GM23338 (cell line): Measurements from ENCODE around the gene BBLN. TPM values are rescaled to one million over a fixed set of nuclear protein-coding genes. Genes with fewer than 3 reads are reported as not detected.

Experiments
- ATAC-seq: fragments of 200-7000 bp; cut with Tn5 transposase; 3 replicates; pipeline ENCODE4 v1.9.1; 2020
- DNase-seq: peaks from one replicate; pipeline ENCODE4 v3.0.0-alpha.2; 2015; ENCODE audit warnings: low spot score
- H2AFZ ChIP-seq: fragments of 200-600 bp; sonication (generic); 2 replicates; pipeline ENCODE4 v1.8.0; 2016; ENCODE audit warnings: antibody characterized with exemption, mild to moderate bottlenecking, moderate library complexity
- H3F3A ChIP-seq: fragments of 200-600 bp; sonication (generic); replicated peaks from 2 replicates; pipeline ENCODE4 v1.8.0; 2017; ENCODE audit warnings: antibody characterized with exemption, mixed run types, low read depth
- H3K27ac ChIP-seq: fragments of 200-600 bp; sonication (generic); 2 replicates; pipeline ENCODE4 v1.6.1; 2016; ENCODE audit warnings: low read depth
- H3K27me3 ChIP-seq: fragments of 200-600 bp; sonication (generic); 2 replicates; pipeline ENCODE4 v1.8.0; 2016; ENCODE audit warnings: mild to moderate bottlenecking, mixed run types, moderate library complexity; ENCODE audit not compliant: insufficient read depth
- H3K36me3 ChIP-seq: fragments of 200-600 bp; sonication (generic); 2 replicates; pipeline ENCODE4 v1.8.0; 2016; ENCODE audit warnings: mild to moderate bottlenecking; ENCODE audit not compliant: insufficient read depth
- H3K4me1 ChIP-seq: fragments of 200-600 bp; sonication (generic); 2 replicates; pipeline ENCODE4 v1.8.0; 2016; ENCODE audit warnings: mild to moderate bottlenecking, moderate library complexity; ENCODE audit not compliant: insufficient read depth
- H3K4me2 ChIP-seq: fragments of 200-600 bp; sonication (generic); 2 replicates; pipeline ENCODE4 v1.7.1; 2017; ENCODE audit warnings: mixed run types
- H3K4me3 ChIP-seq: fragments of 200-600 bp; sonication (generic); 2 replicates; pipeline ENCODE4 v1.6.1; 2016; ENCODE audit warnings: mixed run types
- H3K79me2 ChIP-seq: fragments of 200-600 bp; sonication (generic); replicated peaks from 2 replicates; pipeline ENCODE4 v1.8.0; 2017; ENCODE audit warnings: mild to moderate bottlenecking; ENCODE audit not compliant: insufficient read depth
- H3K9me2 ChIP-seq: fragments of 200-600 bp; sonication (generic); 2 replicates; pipeline ENCODE4 v1.8.0; 2017; ENCODE audit not compliant: insufficient read depth
- H4K20me1 ChIP-seq: fragments of 200-600 bp; sonication (generic); replicated peaks from 2 replicates; pipeline ENCODE4 v1.8.0; 2017; ENCODE audit warnings: mild to moderate bottlenecking; ENCODE audit not compliant: insufficient read depth
- H3K27ac Mint-ChIP-seq: 2 replicates; pipeline ENCODE4 v1.8.0; 2020; ENCODE audit warnings: inconsistent platforms, mild to moderate bottlenecking, moderate library complexity, mixed read lengths
- H3K27me3 Mint-ChIP-seq: 3 replicates; pipeline ENCODE4 v1.8.0; 2022; ENCODE audit warnings: low read depth, mild to moderate bottlenecking, moderate library complexity, mixed read lengths, inconsistent platforms; ENCODE audit not compliant: insufficient read depth, poor library complexity
- H3K36me3 Mint-ChIP-seq: 3 replicates; pipeline ENCODE4 v1.8.0; 2021; ENCODE audit warnings: low read depth, mild to moderate bottlenecking, inconsistent platforms, moderate library complexity, mixed read lengths
- H3K4me1 Mint-ChIP-seq: 3 replicates; pipeline ENCODE4 v1.8.0; 2020; ENCODE audit warnings: mild to moderate bottlenecking, inconsistent platforms, mixed read lengths
- H3K4me3 Mint-ChIP-seq: 3 replicates; pipeline ENCODE4 v1.8.0; 2021; ENCODE audit warnings: moderate library complexity, mild to moderate bottlenecking, inconsistent platforms, mixed read lengths
- H3K9me3 Mint-ChIP-seq: 3 replicates; pipeline ENCODE4 v1.8.0; 2020; ENCODE audit warnings: moderate library complexity, mild to moderate bottlenecking, inconsistent platforms, mixed read lengths
- CREB1 ChIP-seq: fragments of 250-450 bp; sonication (Bioruptor Pico); IDR thresholded peaks from 2 replicates; pipeline ENCODE4 v1.5.0; 2020; ENCODE audit warnings: low read depth, mild to moderate bottlenecking, moderate library complexity
- CTCF ChIP-seq, 2 experiments: fragments of 200-600 bp in 1 of 2; sonication (generic) in 1 of 2; conservative IDR thresholded peaks; 2 replicates each; pipeline versions ENCODE4 v1.5.1 to v1.6.1; 2016 to 2017; ENCODE audit warnings: antibody characterized with exemption in 2 of 2, low read depth in 2 of 2, mild to moderate bottlenecking in 2 of 2, moderate library complexity in 1 of 2
- ETS1 ChIP-seq: IDR thresholded peaks from 2 replicates; pipeline ENCODE4 v1.6.1; 2016; ENCODE audit warnings: antibody characterized with exemption
- EZH2 ChIP-seq: fragments of 200-600 bp; sonication (generic); IDR thresholded peaks from one replicate; pipeline ENCODE4 v1.8.0; 2017; ENCODE audit warnings: antibody characterized with exemption, mild to moderate bottlenecking, low read depth; ENCODE audit not compliant: unreplicated experiment
- EZH2phosphoT487 ChIP-seq: fragments of 200-600 bp; sonication (generic); IDR thresholded peaks from one replicate; pipeline ENCODE4 v1.8.1; 2018; ENCODE audit warnings: antibody characterized with exemption; ENCODE audit not compliant: unreplicated experiment
- JUNB ChIP-seq: IDR thresholded peaks from one replicate; pipeline ENCODE4 v1.6.1; 2016; ENCODE audit warnings: antibody characterized with exemption; ENCODE audit not compliant: unreplicated experiment
- NANOG ChIP-seq: IDR thresholded peaks from 2 replicates; pipeline ENCODE4 v1.6.1; 2016; ENCODE audit warnings: antibody characterized with exemption, borderline replicate concordance
- POLR2AphosphoS5 ChIP-seq: IDR thresholded peaks from 2 replicates; pipeline ENCODE4 v1.6.1; 2016; ENCODE audit warnings: antibody characterized with exemption, low read depth
- REST ChIP-seq: IDR thresholded peaks from one replicate; pipeline ENCODE4 v1.6.1; 2018; ENCODE audit warnings: antibody characterized with exemption; ENCODE audit not compliant: unreplicated experiment
- STAT1 ChIP-seq: IDR thresholded peaks from one replicate; pipeline ENCODE4 v1.6.1; 2016; ENCODE audit warnings: antibody characterized with exemption; ENCODE audit not compliant: unreplicated experiment
- ZNF114 ChIP-seq: fragments of 250-450 bp; sonication (Bioruptor Pico); IDR thresholded peaks from 2 replicates; pipeline ENCODE4 v1.5.0; 2020; ENCODE audit warnings: mild to moderate bottlenecking, moderate library complexity
- ZNF331 ChIP-seq: fragments of 250-450 bp; sonication (Bioruptor Pico); IDR thresholded peaks from 2 replicates; pipeline ENCODE4 v1.5.0; 2020; ENCODE audit warnings: low read depth, mild to moderate bottlenecking, moderate library complexity
- ZNF462 ChIP-seq: fragments of 250-450 bp; sonication (Bioruptor Pico); IDR thresholded peaks from 2 replicates; pipeline ENCODE4 v1.5.0; 2020; ENCODE audit warnings: mild to moderate bottlenecking, moderate library complexity
- polyA plus RNA-seq: library from polyadenylated mRNA; unstranded; fragments of >200 nt; fragmentation: Nextera tagmentation; extraction: Ambion mirVana; gene quantifications from 2 replicates; pipeline ENCODE4 v1.2.1, GENCODE V29; 2016
- total RNA-seq: library from RNA; depleted of rRNA; stranded (reverse); fragments of >200 nt; shearing (Covaris generic); gene quantifications from 2 replicates; pipeline ENCODE4 v1.2.3, GENCODE V29; 2014

BBLN gene
- total and polyA plus RNA-seq, 2 experiments from 2014 or later = 171 to 246 TPM

- Histone ChIP-seq H3K79me2 (peaks cover 25% of the 10 kb centered on the region), H3F3A (peaks cover 11% of the 10 kb centered on the region; the same call in 1 of the 2 replicates), H3K4me1 (peaks cover 18% of the 10 kb centered on the region; the same call in 1 of the 2 replicates), H3K36me3 (0 out of 2 replicates have a peak, but pooled peaks cover 4% of the 10 kb centered on the region), H3K9me2 (no peaks in the 10 kb centered on the region), H3K4me3 (no peak overlapping the region), H4K20me1 (peaks cover 9% of the 10 kb centered on the region), H3K4me2 (no peak overlapping the region), H3K27me3 (no peaks in the 10 kb centered on the region), H3K27ac (no peak overlapping the region), H2AFZ (no peak overlapping the region)
- TF ChIP-seq STAT1 (no peak), CTCF (conservative IDR thresholded peaks at IDR 0.05; ENCODE audit: low read depth in 2 of 2) (no peak), ZNF331 (CRISPR knock-in tag) (no peak), REST (no peak), JUNB (no peak), ETS1 (no peak), ZNF114 (CRISPR knock-in tag) (no peak), NANOG (no peak), EZH2 (no peak), CREB1 (CRISPR knock-in tag) (no peak), EZH2phosphoT487 (no peak), POLR2AphosphoS5 (no peak), ZNF462 (CRISPR knock-in tag) (no peak)
- peaks cover 27% of the 10 kb centered on the region for H3K27me3 Mint-ChIP-seq
- no peak overlapping the region for H3K27ac Mint-ChIP-seq
- peaks cover 20% of the 10 kb centered on the region for H3K4me1 Mint-ChIP-seq
- ATAC-seq (no peak), DNase-seq (no peak)
- H3K9me3 Mint-ChIP-seq = no peaks in the 10 kb centered on the region
- H3K36me3 Mint-ChIP-seq = peaks cover 43% of the 10 kb centered on the region
- H3K4me3 Mint-ChIP-seq = no peak overlapping the region
These were observed 37.3 kb upstream of the BBLN start for GRCh38 chr9:128122809-128123175.
